Measurements from ENCODE around the gene DNAJB13.
"Not testable (repeated sequence)": the region's sequence is repeated elsewhere in the genome, so short reads cannot be mapped to it uniquely, and the experiment has no call there.

The DNAJB13 gene

DNA sequence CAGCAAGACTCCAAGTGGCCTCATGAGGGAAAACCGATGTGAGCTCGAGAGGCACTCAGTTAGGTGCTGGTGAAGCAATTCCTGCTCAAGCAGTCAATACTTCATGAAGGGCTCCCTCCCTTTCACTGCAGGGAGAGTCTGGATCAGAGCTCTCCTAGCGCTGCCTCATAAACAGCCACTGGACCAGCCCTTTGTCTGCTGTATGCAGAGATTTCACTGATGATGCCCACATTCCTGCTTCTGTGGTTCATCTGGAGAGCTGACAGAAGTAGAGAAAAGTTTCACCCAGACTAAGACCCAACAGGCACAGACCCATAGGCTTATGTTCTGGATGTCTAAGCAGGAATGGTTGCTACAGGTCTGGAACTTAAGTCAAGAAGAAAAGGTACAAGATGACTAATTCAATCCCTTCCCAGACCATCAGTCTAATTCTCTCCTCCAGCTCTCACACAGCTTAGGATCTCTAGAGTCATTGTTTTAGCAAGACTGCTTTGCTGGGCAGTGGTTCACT, 27.8 kb downstream of the DNAJB13 start:
- DNase-seq = no peak

DNA sequence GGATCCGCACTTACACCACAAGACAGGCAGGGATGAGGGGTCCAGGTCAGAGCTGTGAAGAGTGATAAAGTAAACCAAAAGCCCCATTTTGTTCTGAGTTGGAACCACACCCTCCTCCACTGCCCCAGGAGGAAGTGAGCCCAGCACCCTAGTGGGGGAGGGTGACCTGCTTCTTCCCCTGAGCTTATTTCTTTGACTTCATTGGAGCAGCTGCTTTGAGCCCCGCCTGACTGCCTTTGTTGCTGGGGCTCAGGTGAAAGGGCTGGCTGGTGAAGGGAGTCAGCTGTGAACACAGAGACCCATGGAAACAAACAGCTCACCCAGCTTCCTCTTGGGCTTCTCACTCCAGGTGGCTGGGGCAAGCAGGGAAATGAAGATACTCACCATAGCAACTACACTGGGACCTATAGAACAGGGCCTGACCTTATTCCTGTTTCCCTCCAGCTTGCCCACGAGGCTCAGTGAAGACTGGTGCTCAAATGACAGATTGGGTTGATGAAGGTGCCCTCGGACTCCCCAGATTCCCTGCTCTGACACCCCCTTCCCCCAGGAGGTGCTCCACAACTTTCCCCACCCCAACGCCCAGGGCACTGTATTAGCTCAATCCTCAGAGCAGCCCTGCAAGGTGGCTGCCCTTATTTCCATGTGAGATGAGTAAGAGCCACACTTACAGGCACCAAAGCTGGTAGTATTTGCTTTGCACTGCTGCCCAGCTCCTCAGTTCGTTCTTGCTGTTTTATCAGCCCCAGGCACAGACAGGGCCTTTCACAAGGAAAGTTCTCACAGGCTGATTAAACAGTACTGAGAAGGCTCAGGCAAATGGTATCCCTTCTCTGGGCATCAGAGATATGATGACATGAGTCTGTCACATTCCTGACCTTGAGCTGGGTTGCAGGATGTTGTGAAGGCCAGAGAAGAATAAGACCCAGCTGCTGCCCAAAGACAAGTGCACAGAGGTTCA, 29.5 kb downstream of the DNAJB13 start:
- peak; percentile 72 for DNase-seq

DNA sequence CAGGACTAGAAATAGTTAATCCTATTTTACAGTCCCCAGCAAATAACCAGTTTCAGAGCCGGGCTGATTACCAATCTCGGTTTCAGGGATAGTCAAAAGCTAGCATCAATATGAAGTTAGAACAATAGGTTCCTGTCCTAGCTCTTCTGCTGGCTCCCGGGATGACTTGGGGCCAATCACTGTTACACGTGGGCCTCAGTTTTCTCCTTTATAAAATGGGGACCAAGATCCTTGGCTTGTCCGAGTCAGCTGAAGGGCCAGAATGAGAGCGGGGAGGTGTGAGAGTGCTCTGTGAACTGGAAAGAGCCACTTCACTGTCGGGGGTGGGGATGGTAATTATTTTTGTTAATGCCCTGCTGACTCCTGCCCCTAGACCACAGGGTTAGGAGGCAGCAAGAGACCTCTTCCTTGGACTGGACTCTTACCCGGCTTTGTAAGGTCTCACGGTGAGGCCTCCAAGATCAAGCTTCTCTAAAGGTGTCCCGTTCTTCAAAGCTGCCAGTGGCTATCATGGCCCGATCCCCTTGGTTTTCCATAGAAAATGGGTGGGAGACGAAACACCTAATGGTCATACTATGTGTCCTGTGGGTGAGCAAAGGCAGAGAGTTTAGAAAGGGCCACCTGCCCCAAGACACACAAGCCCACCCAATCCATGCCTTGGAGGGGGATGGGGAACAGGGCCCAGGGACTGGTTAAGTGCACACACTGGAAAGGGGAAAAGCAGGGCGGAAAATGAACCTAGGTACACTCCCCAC, 30.4 kb downstream of the DNAJB13 start:
- DNase-seq = no peak

DNA sequence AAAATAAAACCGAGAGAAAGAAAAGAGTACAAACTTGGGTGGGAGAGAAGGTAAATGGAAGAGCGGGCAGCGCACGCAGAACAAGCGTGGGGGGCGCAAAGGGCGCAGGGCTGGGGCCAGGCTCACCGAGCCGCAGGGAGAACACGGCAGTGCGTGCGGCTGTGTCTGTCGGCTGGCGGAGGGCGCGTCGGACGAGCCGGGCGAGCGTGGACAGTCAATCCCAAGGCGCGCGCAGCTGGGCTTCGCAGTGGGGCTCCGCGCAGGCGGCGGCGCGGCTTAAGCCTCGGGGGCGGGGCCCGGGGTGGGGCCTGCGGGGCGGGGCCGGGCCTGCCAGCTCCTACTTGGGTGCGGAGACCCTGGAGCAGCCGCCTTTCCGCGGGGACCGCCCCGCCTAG, 31.8 kb downstream of the DNAJB13 start, which contains the start of gene UCP2:
Gene UCP2, minus strand, starts transcription at position 249 of the 395 bp plus-strand sequence. CDS start 4,465 bp downstream, outside the sequence.
- peak; percentile 85 for DNase-seq

DNA sequence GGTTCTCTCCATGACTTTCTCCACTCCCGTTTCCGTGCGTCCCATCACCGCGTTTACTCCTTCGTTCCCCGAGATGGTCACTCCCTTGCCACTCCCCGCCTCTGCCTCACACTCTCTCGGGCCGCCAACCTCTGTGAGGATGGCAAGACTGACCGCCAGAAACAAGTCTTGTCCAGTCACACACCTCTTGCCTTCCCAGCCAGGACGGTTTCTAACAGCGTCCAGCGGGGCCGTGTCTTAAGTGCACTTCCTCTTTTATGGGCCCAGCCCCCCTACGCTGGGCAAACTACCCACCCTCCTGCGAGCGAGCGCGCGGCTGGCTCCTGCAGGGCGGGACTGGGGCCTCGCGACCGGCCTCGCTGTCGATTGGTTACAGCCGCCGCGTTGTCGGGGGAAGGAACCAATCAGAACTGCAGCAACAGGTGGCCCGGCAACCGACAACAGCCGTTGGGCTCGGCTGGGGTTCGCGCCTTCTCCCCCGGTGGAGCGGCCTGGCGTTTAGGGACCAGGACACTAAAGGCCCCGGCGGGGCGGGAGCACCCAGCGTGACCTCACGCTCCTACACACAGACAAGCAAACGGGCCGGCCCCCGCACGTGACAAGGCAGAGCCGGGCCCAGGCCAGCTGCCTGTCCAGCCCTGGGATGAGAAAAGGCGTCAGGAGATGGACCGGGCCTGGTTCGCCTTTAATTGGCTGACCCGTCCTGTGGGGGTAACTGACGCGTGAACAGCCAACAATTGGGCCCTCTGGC, 32.3 kb downstream of the DNAJB13 start:
- peak; percentile 94 for DNase-seq

DNA sequence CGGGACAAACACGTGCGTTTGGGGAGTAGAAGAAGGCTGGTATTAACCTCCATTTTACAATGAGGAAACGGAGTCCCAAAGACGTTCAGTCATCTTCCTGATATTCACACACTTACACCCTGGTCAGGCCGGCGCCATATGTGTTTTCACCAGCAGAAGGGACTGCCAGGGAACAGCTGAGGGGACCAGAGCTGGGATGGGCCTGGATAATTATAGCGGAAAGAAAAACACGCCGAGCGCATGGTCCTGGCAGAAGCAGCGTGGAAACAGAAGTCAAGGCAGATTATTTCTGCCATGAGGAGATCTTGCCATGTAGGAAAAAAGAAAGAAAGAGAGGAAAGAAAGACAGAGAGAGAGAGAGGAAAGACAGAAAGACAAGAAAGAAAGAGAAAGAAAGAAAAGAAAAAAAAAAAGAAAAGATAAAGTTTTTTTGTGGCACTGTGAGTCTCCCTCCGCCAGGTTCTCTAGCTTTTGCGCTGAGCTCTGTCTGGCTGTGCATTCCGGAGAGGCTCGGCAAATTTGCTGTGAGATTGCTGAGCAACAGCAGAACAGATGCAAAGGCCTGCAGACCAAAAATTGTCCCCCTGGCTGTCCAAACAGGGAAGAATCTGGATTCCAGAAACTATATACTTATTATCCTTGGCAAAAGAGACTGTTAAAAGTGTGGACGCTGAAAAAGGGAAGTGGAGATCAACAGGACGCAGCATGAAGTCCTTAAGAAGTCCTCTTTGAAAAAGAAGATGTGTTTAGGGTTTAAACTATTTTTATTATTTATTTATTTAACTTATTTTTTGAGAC, 33.1 kb downstream of the DNAJB13 start:
- no peak for DNase-seq

DNA sequence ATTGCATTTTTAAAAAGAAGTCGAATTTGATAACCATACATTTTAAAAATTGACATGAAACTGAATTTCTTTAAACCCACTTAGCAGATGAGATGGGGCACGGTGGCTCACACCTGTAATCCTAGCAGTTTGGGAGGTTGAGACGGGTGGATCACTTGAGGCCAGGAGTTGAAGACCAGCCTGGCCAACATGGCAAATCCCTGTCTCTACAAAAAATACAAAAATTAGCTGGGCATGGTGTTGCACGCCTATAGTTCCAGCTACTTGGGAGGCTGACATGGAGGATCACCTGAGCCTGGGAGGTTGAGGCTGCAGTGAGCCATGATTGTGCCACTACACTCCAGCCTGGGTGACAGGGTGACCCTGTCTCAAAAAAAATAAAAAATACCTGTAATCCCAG, 34.8 kb downstream of the DNAJB13 start:
- DNase-seq = not testable (repeated sequence)

DNA sequence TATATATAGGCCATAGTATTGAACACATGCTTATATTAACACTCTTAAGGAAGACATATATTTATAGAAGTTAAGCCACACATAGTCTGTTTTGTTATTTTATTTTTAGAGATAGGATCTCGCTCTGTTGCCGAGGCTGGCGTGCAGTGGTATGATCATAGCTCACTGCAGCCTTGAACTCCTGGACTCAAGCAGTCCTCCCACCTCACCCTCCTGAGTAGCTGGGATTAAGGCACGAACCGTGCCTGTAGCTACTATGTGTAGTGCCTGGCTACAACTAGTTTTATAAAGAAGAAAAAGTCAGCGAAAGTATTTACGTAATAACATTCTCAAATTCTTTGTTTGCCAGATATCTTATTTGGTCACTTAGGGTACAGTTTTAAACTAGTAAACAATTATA, 37.4 kb downstream of the DNAJB13 start:
- no peak for DNase-seq

DNA sequence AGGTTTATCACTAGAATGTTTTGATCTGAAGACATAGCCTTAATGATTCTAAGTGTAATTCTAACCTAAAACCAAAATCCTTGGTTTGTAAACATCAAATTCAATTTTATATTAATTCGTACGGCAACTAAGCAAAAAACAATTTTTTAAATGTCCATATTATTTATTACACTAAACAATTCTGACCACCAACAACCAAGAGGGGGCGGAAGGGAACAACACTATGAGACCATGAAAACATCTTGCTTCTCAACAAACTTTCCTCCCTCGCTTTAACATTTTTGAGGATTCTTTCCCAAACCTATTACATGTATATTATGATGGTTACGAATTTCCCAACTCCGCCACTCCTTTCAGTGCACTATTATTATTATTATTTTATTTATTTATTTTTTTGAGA, 38.3 kb downstream of the DNAJB13 start:
- peak; percentile 1 for DNase-seq

DNA sequence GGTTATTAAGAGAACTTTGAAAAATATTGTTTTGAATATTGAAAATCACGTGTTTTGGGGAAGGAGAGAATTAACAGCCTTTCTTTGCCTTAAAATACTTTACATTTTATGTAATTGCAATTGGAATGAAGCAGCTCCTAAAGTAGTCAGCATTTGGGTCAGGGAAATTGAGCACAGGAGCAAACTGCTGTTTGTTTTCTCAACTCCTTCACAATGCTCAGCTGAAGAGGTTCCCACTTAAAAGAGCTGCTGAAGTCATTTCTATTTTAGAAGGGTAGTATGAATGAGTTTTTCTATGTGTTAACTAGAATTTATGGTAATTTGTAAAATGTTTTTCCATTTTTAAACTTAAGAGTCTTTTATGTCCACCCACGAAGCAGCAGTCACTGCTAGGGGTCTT, 39.9 kb downstream of the DNAJB13 start:
- DNase-seq = no peak

DNA sequence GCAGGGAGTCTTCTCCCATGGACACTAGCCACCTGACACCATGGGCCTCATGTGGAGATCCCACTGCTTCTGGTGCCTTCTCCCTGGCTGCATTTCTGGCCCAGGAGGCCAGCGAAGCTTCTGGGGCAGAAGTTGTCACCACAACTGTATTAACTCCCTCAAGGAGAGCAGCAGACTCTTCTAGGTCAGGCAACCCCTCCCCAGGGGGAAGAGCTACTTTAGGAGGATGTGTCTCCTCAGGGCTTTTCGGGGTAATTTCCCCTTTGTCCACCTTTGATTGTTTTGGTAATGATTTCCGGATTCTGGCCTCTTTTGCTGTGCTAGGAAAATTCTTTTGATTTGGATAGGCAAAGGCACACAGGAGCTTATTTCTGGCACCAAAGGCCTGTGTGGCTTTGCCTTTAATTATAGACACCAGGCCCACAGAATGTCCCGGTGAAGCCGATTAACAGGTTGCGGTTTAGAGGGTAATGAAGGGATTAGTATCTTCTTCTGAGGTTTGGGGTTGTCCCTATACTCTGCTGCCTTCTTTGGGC, 40.7 kb downstream of the DNAJB13 start:
- peak; percentile 6 for DNase-seq

DNA sequence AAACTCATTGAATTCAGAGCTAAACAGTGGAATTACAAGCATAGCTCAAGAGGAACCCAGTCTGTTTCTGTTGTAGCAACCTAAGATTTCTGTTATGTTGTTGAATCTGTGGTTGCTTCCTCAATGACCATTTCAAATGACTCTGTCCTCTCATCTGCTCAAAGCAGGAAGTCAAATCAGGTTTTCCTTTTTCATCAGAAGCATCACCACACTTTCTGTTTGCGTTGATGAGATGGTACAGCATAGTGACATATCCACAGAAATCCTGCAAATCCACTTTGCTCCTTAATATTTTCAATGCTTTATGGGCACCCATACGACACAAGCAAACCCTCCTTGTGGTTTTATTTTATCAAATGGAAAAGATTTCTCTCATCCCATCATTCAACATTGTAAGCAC, 44.4 kb downstream of the DNAJB13 start:
- peak; percentile 1 for DNase-seq

DNA sequence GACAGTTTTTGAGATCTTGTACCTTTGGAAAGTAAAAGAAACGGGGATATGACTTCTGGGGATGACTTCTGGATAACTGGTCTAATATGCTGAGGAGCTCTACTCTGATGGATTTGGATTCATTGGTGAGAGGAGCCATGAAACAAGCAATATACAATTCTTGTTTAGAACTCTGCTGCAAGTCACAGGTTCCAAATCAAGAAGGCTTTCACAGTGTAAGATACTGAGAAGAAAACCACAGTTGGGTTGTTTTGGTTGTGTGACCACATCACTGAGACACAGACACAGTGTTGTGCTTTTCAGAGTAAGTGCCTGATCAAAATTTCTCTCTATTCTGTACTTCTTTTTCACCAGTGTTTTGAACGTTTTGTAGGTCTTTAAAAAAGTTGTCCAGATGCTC, 44.9 kb downstream of the DNAJB13 start:
- DNase-seq = peak; percentile 12

DNA sequence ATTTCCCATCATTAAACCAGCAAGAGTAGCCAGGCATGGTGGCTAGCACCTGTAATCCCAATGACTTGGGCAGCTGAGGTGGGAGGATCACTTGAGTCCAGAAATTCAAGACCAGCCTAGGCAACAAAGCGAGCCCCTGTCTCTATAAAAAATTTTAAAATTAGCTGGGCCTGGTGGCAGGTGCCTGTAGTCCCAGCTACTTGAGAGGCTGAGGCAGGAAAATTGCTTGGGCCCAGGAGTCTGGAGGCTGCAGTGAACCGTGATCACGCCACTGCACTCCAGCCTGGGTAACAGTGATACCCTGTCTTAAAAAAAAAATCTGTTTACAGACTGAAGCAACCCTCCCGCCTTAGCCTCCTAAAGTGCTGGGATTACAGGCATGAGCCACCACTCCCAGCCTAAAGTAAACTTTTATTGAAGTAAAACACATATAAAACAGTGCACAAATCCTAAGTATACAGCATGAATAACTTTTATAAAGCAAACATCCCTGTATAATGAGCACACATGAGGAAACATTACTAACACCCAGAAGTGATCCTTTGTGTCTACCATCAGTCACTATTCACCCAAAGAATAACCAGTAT, 45.4 kb downstream of the DNAJB13 start:
- DNase-seq = peak; percentile 7

DNA sequence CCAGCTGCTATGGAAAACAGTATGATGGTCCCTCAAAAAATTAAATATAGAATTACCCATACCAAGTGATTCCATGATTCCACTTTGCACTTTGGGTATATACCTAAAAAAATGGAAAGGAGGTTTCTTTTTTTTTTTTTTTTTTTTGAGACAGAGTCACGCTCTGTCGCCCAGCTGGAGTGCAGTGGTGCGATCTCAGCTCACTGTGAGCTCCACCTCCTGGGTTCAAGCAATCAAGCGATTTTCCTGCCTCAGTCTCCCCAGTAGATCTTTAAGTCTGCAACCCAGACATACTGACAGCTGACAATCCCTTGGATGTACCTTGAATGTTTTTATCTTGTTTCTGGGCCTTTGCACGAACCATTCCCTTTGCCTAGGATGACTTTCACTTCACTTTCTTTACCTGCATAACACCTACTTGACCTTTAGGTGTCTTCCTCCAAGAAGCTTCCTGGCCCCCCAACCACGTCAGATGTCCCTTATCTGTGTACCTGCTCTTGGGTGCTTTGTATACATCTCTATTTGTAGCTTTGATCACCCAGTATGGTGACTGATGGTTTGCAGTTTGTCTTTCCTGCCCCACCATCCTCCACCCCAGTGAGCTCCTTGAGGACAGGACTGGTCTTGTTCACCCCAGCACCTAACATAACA, 46.4 kb downstream of the DNAJB13 start:
- no peak for DNase-seq

DNA sequence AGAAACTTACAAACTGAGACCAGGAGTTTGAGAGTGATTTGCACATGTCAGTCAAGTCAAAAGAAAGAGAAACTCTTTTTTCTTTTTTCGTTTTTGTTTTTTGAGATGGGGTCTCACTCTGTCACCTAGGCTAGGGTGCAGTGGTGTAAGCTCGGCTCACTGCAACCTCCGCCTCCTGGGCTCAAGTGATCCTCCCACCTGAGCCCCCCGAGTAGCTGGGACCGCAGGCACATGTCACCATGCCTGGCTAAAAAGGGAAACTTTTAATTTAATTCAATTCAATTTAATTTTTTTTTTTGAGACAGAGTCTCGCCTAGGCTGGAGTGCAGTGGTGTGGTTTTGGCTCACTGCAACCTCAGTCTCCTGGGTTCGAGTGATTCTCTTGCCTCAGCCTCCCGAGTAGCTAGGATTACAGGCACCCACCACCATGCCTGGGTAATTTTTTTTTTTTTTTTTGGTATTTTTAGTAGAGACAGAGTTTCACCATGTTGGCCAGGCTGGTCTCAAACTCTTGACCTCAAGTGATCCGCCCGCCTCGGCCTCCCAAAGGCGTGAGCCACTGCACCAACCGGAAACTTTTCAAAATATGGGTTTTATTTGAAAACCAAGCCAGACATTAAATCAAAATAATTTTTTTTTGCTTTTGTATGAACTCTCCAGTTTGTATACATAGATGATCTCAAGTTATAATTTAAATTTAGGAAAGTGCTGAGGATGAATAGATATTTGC, 48.2 kb downstream of the DNAJB13 start:
- no peak for DNase-seq

DNA sequence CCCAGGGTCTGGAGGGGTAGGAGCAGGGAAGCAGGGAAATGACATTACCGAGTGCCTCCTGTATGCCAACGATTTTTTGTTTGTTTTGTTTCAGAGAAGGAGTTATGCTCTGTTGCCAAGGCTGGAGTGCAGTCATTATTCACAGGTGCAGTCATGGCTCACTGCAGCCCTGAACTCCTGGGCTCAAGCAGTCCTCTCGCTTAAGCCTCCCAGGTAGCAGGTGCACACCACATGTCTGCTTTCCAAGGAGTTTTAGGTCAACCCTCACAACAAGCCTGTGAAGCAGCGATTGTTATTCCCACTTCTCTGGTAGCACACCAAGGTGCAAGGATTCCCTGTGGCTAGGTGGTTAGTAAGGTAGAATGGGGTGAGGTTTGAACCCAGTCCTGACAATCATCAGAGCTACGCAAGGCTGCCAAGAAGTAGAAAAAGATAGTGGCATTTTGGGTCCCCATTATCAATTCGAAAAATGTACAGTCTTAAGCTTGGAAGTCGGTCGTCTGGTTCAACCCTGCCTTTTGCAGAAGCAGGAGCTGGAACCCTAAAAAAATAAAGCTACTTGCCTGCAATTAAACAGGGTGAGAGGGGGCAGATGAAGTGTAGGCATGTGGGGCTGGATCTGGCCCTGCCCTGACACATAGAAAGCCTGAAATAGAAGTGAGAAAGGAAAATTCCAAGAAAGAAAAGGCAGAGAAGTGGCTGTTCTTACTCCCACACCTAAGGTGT, 48.9 kb downstream of the DNAJB13 start:
- DNase-seq = no peak

DNA sequence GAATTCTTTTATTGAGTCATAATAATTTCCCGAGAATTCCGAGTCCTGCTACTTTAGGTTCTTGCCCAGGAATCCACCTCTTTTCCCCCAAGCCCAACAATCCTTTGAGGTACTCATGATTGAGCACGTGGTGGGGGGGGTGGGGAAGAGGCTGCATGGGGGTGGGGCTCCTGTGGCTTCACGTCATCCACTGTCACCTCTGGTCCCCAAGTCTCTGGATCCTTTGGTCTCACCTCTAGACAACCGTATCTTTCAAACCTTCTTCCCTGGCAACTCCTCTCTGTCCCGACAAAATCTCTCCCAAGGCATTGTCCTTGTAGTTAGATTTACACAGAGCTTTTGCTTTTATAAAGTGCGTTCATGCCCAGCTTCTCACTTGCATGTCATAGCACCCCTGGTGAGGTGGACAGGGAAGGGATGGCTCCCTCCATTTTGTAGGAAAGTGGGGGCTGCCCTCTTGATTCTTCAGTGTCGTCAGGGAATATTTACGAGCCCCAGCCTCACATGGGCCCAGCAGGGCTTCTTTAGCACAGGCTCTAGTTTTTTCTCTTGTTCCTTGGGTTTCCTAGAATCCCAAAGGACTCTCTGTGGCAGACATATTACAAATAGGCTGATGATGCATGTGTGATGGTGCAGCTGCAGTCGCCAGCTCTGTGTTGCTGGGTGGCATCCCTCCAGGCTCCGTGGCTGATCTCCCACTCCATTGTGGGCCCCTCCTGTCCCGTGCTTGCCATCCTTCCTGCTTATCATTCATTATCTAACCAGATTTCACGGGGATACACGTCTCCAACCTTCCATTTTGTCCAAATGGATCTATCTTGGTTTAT, 49.7 kb downstream of the DNAJB13 start:
- DNase-seq = no peak

Measured in activated naive CD4-positive, alpha-beta T cell treated with Interleukin-2 at 50 U/mL for 16 hours (primary cell).